ENCODE data around the gene SLC35F1. TPM values are rescaled to one million over a fixed set of nuclear protein-coding genes. Genes with fewer than 3 reads are reported as not detected.

SLC35F1 gene
- total and polyA plus RNA-seq, 8 donors = under 0.01 to 6.8 (median 0.38) TPM; not detected in 2

GRCh38 chr6:117911150-117911549 is 4.1 kb downstream of the SLC35F1 start:
- no peak for TF ChIP-seq EP300 (IDR thresholded peaks at IDR 0.05)
- TF ChIP-seq POLR2AphosphoS5 (IDR thresholded peaks at IDR 0.05) = no peak
- no peak for TF ChIP-seq CTCF (IDR thresholded peaks at IDR 0.05)
- no peak for TF ChIP-seq POLR2A (IDR thresholded peaks at IDR 0.05)
- H3K9me3 ChIP-seq = no peaks in the 10 kb centered on the region
- no peak overlapping the region for H3K4me3 ChIP-seq
- H3K4me1 ChIP-seq = peaks cover 14 to 25% (median 20%) of the 10 kb centered on the region in 4 donors
- peaks cover 0 to 39% (median 24%) of the 10 kb centered on the region in 3 donors for H3K27me3 ChIP-seq
- no peak for DNase-seq
- H3K27ac ChIP-seq = no peak overlapping the region
- intact Hi-C loops (cut with DNase I; ENCODE audit: low total_unique reads) = no loop called here
- no peaks in the 10 kb centered on the region for H3K36me3 ChIP-seq
- WGBS, 5 donors = 47 to 85% (median 68%) methylated on average over 1 of the region's 1 CpG

- Histone ChIP-seq H3K27ac (no peak overlapping the region), H3K27me3 (peaks cover 0 to 34% (median 24%) of the 10 kb centered on the region in 3 donors), H3K4me1 (peaks cover 11 to 20% (median 16%) of the 10 kb centered on the region in 4 donors), H3K9me3 (no peaks in the 10 kb centered on the region), H3K36me3 (no peaks in the 10 kb centered on the region), H3K4me3 (no peak overlapping the region)
- DNase-seq = no peak
- intact Hi-C loops (cut with DNase I; ENCODE audit: low total_unique reads) = no loop called here
- WGBS, 5 donors = 75 to 83% (median 80%) methylated on average over 1 of the region's 1 CpG
- TF ChIP-seq POLR2AphosphoS5 (IDR thresholded peaks at IDR 0.05) (no peak), POLR2A (IDR thresholded peaks at IDR 0.05) (no peak), CTCF (IDR thresholded peaks at IDR 0.05) (no peak)
Measured at GRCh38 chr6:117911660-117912059, 4.6 kb downstream of the SLC35F1 start.

GRCh38 chr6:117915846-117916245 is 8.8 kb downstream of the SLC35F1 start:
- Histone ChIP-seq H3K36me3 (no peaks in the 10 kb centered on the region), H3K9me3 (no peaks in the 10 kb centered on the region), H3K27me3 (peaks cover 0 to 22% (median 6%) of the 10 kb centered on the region in 3 donors), H3K4me1 (peaks cover 7 to 16% (median 14%) of the 10 kb centered on the region in 4 donors), H3K4me3 (no peak overlapping the region), H3K27ac (no peak overlapping the region)
- TF ChIP-seq EP300 (IDR thresholded peaks at IDR 0.05) = no peak
- no peak for TF ChIP-seq POLR2A (IDR thresholded peaks at IDR 0.05)
- TF ChIP-seq POLR2AphosphoS5 (IDR thresholded peaks at IDR 0.05) = no peak
- no peak for TF ChIP-seq CTCF (IDR thresholded peaks at IDR 0.05)
- intact Hi-C loops (cut with DNase I; ENCODE audit: low total_unique reads) = no loop called here
- 58 to 78% (median 65%) methylated on average over 4 of the region's 4 CpGs for WGBS, 5 donors
- no peak for DNase-seq

GRCh38 chr6:117916483-117916882 is 9.4 kb downstream of the SLC35F1 start:
- Histone ChIP-seq H3K27ac (no peak overlapping the region), H3K4me3 (no peak overlapping the region), H3K4me1 (peaks cover 7 to 16% (median 14%) of the 10 kb centered on the region in 4 donors), H3K9me3 (no peaks in the 10 kb centered on the region), H3K36me3 (no peaks in the 10 kb centered on the region), H3K27me3 (peaks cover 0 to 27% (median 6%) of the 10 kb centered on the region in 3 donors)
- intact Hi-C loops (cut with DNase I; ENCODE audit: low total_unique reads) = no loop called here
- no peak for DNase-seq
- TF ChIP-seq POLR2A (IDR thresholded peaks at IDR 0.05) (no peak), POLR2AphosphoS5 (IDR thresholded peaks at IDR 0.05) (no peak)
- WGBS, 5 donors = 90 to 100% (median 98%) methylated on average over 1 of the region's 1 CpG

GRCh38 chr6:117917176-117917575 is 10.1 kb downstream of the SLC35F1 start:
- WGBS, 5 donors = 83 to 96% (median 88%) methylated on average over 2 of the region's 2 CpGs
- peaks cover 0 to 27% (median 6%) of the 10 kb centered on the region in 3 donors for H3K27me3 ChIP-seq
- H3K36me3 ChIP-seq = no peaks in the 10 kb centered on the region
- intact Hi-C loops (cut with DNase I; ENCODE audit: low total_unique reads) = no loop called here
- TF ChIP-seq CTCF (IDR thresholded peaks at IDR 0.05) (no peak), POLR2A (IDR thresholded peaks at IDR 0.05) (no peak), POLR2AphosphoS5 (IDR thresholded peaks at IDR 0.05) (no peak), EP300 (IDR thresholded peaks at IDR 0.05) (no peak)
- DNase-seq = no peak
- H3K4me3 ChIP-seq = no peak overlapping the region
- no peak overlapping the region for H3K27ac ChIP-seq
- H3K4me1 ChIP-seq = peaks cover 7 to 16% (median 14%) of the 10 kb centered on the region in 4 donors
- no peaks in the 10 kb centered on the region for H3K9me3 ChIP-seq
